Liver (tissue), 9 donors: ENCODE data around the gene NYAP2. TPM values are rescaled to one million over a fixed set of nuclear protein-coding genes. Genes with fewer than 3 reads are reported as not detected.

ENCODE experiments used
- DNase-seq: peaks from one replicate; pipeline ENCODE4 v3.0.0-alpha.2; 2017; ENCODE audit warnings: low spot score
- H3K27ac ChIP-seq, 2 donors: one replicate each; pipeline ENCODE4 v1.7.0; 2013; ENCODE audit warnings: inconsistent platforms in 2 of 2, low read length in 2 of 2, control low read depth in 1 of 2, low read depth in 1 of 2, mild to moderate bottlenecking in 1 of 2
- H3K27me3 ChIP-seq, 4 donors: one replicate each; pipeline versions ENCODE4 v1.6.1 to v1.7.0; 2013; ENCODE audit warnings: low read length in 3 of 4, inconsistent platforms in 1 of 4, mild to moderate bottlenecking in 1 of 4, moderate library complexity in 1 of 4; ENCODE audit not compliant: control insufficient read depth in 4 of 4, insufficient read depth in 4 of 4
- H3K36me3 ChIP-seq, 4 donors: one replicate each; pipeline versions ENCODE4 v1.6.1 to v1.7.0; 2013; ENCODE audit warnings: low read length in 3 of 4, mild to moderate bottlenecking in 3 of 4, low read depth in 1 of 4, moderate library complexity in 1 of 4; ENCODE audit not compliant: control insufficient read depth in 4 of 4, insufficient read depth in 3 of 4
- H3K4me1 ChIP-seq, 4 donors: one replicate each; pipeline versions ENCODE4 v1.6.1 to v1.7.0; 2013; ENCODE audit warnings: low read length in 3 of 4, mild to moderate bottlenecking in 3 of 4, moderate library complexity in 1 of 4; ENCODE audit not compliant: control insufficient read depth in 4 of 4, insufficient read depth in 4 of 4
- H3K4me3 ChIP-seq, 3 donors: one replicate each; pipeline versions ENCODE4 v1.6.1 to v1.7.0; 2013; ENCODE audit warnings: low read length in 3 of 3, control low read depth in 1 of 3, low read depth in 1 of 3, mild to moderate bottlenecking in 1 of 3
- H3K9ac ChIP-seq, 2 donors: one replicate each; pipeline ENCODE4 v1.7.0; 2013; ENCODE audit warnings: low read length in 2 of 2, mild to moderate bottlenecking in 2 of 2, moderate library complexity in 2 of 2, control low read depth in 1 of 2, low read depth in 1 of 2
- H3K9me3 ChIP-seq, 4 donors: one replicate each; pipeline versions ENCODE4 v1.6.1 to v1.7.0; 2013; ENCODE audit warnings: low read length in 3 of 4; ENCODE audit not compliant: control insufficient read depth in 4 of 4
- EGR1 ChIP-seq, 2 donors: IDR thresholded peaks; 2 replicates each; pipeline ENCODE4 v1.6.1; 2016 to 2018; ENCODE audit warnings: antibody characterized with exemption in 2 of 2, low read depth in 2 of 2
- FOXA1 ChIP-seq: IDR thresholded peaks from 2 replicates; pipeline ENCODE4 v1.6.1; 2016; ENCODE audit warnings: antibody characterized with exemption
- FOXA2 ChIP-seq: IDR thresholded peaks from 2 replicates; pipeline ENCODE4 v1.6.1; 2016; ENCODE audit warnings: antibody characterized with exemption
- GABPA ChIP-seq, 2 donors: IDR thresholded peaks in 1 of 2; conservative IDR thresholded peaks in 1 of 2; 2 replicates each; pipeline ENCODE4 v1.6.1; 2016; ENCODE audit warnings: antibody characterized with exemption in 2 of 2, mild to moderate bottlenecking in 1 of 2, moderate library complexity in 1 of 2
- HNF4A ChIP-seq, 2 donors: conservative IDR thresholded peaks; 2 replicates each; pipeline ENCODE4 v1.6.1; 2016; ENCODE audit warnings: antibody characterized with exemption in 2 of 2, mild to moderate bottlenecking in 2 of 2
- HNF4G ChIP-seq: IDR thresholded peaks from 2 replicates; pipeline ENCODE4 v1.6.1; 2016; ENCODE audit warnings: antibody characterized with exemption
- JUND ChIP-seq, 2 donors: IDR thresholded peaks; 2 replicates each; pipeline ENCODE4 v1.6.1; 2016; ENCODE audit warnings: antibody characterized with exemption in 2 of 2
- NR2F2 ChIP-seq: IDR thresholded peaks from 2 replicates; pipeline ENCODE4 v1.6.1; 2016; ENCODE audit warnings: antibody characterized with exemption
- YY1 ChIP-seq: IDR thresholded peaks from 2 replicates; pipeline ENCODE4 v1.6.1; 2016; ENCODE audit warnings: antibody characterized with exemption, mild to moderate bottlenecking
- WGBS: extraction: QIAGEN DNeasy Blood & Tissue Kit; methylation state at CpG from one replicate; pipeline ENCODE4 v1.1.7; 2013; 5-methylcytosine and 5-hydroxymethylcytosine counted together
- polyA plus RNA-seq, 2 donors: library from polyadenylated mRNA; stranded (reverse) in 1 of 2; unstranded in 1 of 2; fragments of 200-250 nt in 1 of 2; fragments of >200 nt in 1 of 2; fragmentation: Nextera tagmentation in 1 of 2; extraction: Ambion mirVana in 1 of 2; gene quantifications; one replicate each; pipeline versions ENCODE4 v1.2.1 to v1.2.3, GENCODE V29; 2013 to 2015
- total RNA-seq, 2 donors: library from RNA; depleted of rRNA; stranded (reverse); fragments of >200 nt; gene quantifications; one replicate each; pipeline ENCODE4 v1.2.3, GENCODE V29; 2014
- TF ChIP-seq, protein P1 (sequence below): IDR thresholded peaks from 2 replicates; pipeline ENCODE4 v1.6.1; 2016; ENCODE audit warnings: antibody characterized with exemption
- TF ChIP-seq, protein P2 (sequence below): fragments of 150-350 bp; IDR thresholded peaks from 2 replicates; pipeline ENCODE4 v1.5.1; 2017; ENCODE audit warnings: improper control_type of control experiment, low read depth, low read length; ENCODE audit not compliant: missing input control
- TF ChIP-seq, protein P3 (sequence below): IDR thresholded peaks from 2 replicates; pipeline ENCODE4 v1.6.1; 2016; ENCODE audit warnings: antibody characterized with exemption
- TF ChIP-seq, protein P4 (sequence below): IDR thresholded peaks from 2 replicates; pipeline ENCODE4 v1.6.1; 2016; ENCODE audit warnings: antibody characterized with exemption, mild to moderate bottlenecking
- TF ChIP-seq, protein P5 (sequence below): IDR thresholded peaks from 2 replicates; pipeline ENCODE4 v1.6.1; 2016; ENCODE audit warnings: antibody characterized with exemption
- donor health status: healthy.
- donor health status: healthy.
- donor health status: healthy.
- donor health status: healthy.
- donor health status: healthy.

NYAP2 gene
- total and polyA plus RNA-seq, 4 donors = not detected

DNA sequence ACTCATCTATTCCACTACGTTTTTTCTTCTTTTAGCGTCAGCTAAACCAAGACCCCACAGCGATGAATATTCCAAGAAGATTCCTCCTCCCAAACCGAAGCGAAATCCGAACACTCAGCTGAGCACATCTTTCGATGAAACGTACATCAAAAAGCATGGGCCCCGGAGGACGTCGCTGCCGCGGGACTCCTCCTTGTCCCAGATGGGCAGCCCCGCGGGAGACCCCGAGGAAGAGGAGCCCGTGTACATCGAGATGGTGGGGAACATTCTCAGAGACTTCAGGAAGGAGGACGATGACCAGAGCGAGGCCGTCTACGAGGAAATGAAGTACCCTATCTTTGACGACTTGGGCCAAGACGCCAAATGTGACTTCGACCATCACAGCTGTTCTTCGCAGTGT is 182.4 kb downstream of the NYAP2 start:
- no peak for DNase-seq
- TF ChIP-seq, protein P1, sequence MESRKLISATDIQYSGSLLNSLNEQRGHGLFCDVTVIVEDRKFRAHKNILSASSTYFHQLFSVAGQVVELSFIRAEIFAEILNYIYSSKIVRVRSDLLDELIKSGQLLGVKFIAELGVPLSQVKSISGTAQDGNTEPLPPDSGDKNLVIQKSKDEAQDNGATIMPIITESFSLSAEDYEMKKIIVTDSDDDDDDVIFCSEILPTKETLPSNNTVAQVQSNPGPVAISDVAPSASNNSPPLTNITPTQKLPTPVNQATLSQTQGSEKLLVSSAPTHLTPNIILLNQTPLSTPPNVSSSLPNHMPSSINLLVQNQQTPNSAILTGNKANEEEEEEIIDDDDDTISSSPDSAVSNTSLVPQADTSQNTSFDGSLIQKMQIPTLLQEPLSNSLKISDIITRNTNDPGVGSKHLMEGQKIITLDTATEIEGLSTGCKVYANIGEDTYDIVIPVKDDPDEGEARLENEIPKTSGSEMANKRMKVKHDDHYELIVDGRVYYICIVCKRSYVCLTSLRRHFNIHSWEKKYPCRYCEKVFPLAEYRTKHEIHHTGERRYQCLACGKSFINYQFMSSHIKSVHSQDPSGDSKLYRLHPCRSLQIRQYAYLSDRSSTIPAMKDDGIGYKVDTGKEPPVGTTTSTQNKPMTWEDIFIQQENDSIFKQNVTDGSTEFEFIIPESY = no peak
- TF ChIP-seq HNF4A (conservative IDR thresholded peaks at IDR 0.05) (no peak), JUND (IDR thresholded peaks at IDR 0.05) (no peak), EGR1 (IDR thresholded peaks at IDR 0.05; ENCODE audit: low read depth in 2 of 2) (no peak)
- 94% methylated on average over 26 of the region's 26 CpGs for whole genome bisulfite sequencing

DNA sequence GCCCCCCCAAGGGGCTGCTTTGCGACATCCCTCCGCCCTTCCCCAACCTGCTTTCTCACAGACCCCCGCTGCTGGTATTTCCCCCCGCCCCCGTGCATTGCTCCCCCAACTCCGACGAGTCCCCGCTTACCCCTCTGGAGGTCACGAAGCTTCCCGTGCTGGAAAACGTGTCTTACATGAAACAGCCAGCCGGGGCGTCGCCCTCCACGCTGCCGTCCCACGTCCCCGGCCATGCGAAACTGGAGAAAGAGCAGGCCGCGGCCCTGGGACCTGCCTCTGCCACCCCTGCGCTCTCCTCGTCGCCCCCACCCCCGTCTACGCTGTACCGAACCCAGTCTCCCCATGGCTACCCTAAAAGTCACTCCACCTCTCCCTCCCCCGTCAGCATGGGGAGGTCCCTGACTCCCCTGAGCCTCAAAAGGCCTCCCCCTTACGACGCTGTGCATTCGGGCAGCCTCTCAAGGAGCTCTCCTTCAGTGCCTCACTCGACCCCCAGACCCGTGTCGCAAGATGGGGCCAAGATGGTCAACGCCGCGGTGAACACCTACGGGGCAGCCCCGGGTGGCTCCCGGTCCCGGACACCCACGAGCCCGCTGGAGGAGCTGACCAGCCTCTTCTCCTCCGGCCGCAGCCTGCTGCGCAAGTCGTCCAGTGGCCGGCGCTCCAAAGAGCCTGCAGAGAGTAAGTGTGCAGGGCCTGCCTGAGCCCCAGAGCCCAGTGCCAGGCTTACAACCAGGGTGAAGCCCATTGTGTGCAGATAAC is 183.0 kb downstream of the NYAP2 start:
- Histone ChIP-seq H3K36me3 (no peaks in the 10 kb centered on the region), H3K27ac (no peak overlapping the region), H3K4me1 (no peaks in the 10 kb centered on the region), H3K9me3 (no peaks in the 10 kb centered on the region), H3K27me3 (peaks cover 0 to 2% (median 0%) of the 10 kb centered on the region in 4 donors), H3K4me3 (no peak overlapping the region), H3K9ac (no peak overlapping the region)
- WGBS = 91% methylated on average over 49 of the region's 49 CpGs
- TF ChIP-seq JUND (IDR thresholded peaks at IDR 0.05) (no peak), FOXA1 (no peak), HNF4G (no peak), FOXA2 (no peak), YY1 (no peak), GABPA (IDR thresholded peaks at IDR 0.05 in 1 of 2, conservative IDR thresholded peaks at IDR 0.05 in 1 of 2) (no peak), NR2F2 (no peak)
- TF ChIP-seq, protein P2, sequence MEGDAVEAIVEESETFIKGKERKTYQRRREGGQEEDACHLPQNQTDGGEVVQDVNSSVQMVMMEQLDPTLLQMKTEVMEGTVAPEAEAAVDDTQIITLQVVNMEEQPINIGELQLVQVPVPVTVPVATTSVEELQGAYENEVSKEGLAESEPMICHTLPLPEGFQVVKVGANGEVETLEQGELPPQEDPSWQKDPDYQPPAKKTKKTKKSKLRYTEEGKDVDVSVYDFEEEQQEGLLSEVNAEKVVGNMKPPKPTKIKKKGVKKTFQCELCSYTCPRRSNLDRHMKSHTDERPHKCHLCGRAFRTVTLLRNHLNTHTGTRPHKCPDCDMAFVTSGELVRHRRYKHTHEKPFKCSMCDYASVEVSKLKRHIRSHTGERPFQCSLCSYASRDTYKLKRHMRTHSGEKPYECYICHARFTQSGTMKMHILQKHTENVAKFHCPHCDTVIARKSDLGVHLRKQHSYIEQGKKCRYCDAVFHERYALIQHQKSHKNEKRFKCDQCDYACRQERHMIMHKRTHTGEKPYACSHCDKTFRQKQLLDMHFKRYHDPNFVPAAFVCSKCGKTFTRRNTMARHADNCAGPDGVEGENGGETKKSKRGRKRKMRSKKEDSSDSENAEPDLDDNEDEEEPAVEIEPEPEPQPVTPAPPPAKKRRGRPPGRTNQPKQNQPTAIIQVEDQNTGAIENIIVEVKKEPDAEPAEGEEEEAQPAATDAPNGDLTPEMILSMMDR = no peak
- TF ChIP-seq, protein P3, sequence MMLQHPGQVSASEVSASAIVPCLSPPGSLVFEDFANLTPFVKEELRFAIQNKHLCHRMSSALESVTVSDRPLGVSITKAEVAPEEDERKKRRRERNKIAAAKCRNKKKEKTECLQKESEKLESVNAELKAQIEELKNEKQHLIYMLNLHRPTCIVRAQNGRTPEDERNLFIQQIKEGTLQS = no peak
- TF ChIP-seq, protein P4, sequence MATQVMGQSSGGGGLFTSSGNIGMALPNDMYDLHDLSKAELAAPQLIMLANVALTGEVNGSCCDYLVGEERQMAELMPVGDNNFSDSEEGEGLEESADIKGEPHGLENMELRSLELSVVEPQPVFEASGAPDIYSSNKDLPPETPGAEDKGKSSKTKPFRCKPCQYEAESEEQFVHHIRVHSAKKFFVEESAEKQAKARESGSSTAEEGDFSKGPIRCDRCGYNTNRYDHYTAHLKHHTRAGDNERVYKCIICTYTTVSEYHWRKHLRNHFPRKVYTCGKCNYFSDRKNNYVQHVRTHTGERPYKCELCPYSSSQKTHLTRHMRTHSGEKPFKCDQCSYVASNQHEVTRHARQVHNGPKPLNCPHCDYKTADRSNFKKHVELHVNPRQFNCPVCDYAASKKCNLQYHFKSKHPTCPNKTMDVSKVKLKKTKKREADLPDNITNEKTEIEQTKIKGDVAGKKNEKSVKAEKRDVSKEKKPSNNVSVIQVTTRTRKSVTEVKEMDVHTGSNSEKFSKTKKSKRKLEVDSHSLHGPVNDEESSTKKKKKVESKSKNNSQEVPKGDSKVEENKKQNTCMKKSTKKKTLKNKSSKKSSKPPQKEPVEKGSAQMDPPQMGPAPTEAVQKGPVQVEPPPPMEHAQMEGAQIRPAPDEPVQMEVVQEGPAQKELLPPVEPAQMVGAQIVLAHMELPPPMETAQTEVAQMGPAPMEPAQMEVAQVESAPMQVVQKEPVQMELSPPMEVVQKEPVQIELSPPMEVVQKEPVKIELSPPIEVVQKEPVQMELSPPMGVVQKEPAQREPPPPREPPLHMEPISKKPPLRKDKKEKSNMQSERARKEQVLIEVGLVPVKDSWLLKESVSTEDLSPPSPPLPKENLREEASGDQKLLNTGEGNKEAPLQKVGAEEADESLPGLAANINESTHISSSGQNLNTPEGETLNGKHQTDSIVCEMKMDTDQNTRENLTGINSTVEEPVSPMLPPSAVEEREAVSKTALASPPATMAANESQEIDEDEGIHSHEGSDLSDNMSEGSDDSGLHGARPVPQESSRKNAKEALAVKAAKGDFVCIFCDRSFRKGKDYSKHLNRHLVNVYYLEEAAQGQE = no peak
- TF ChIP-seq, protein P5, sequence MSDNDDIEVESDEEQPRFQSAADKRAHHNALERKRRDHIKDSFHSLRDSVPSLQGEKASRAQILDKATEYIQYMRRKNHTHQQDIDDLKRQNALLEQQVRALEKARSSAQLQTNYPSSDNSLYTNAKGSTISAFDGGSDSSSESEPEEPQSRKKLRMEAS = no peak
- no peak for DNase-seq

More for the DNA sequence above, 182.4 kb downstream of the NYAP2 start:
- H3K27ac ChIP-seq = no peak overlapping the region
- H3K27me3 ChIP-seq = peaks cover 0 to 2% (median 0%) of the 10 kb centered on the region in 4 donors
- no peaks in the 10 kb centered on the region for H3K9me3 ChIP-seq
- H3K9ac ChIP-seq = no peak overlapping the region
- H3K4me3 ChIP-seq = no peak overlapping the region
- no peaks in the 10 kb centered on the region for H3K4me1 ChIP-seq
- no peaks in the 10 kb centered on the region for H3K36me3 ChIP-seq
